Measurements from ENCODE around the gene TIAM1. TPM values are rescaled to one million over a fixed set of nuclear protein-coding genes. Genes with fewer than 3 reads are reported as not detected.

The TIAM1 gene
- total RNA-seq, 1 donor from 2014 or later: 16.7 TPM

DNA sequence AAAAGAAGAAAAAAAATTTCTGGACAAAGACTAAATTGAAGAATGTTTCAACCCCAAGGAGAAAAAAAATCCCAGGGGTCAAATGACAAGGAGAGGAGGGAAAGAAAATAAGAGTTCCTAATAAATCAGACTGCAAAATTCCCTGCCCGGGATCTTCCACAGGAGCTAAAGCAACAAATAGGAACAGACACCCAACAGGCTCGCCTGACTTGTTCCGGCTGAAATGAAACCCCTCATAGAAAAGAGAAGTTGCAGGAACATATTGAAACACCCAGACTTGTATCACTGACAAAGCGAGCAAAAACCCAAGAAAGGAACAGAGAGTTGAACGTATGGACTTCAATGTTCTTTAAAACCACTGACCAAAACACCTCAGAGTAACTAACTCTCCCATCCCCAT is 123.0 kb downstream of the TIAM1 start:
- Mint-ChIP-seq H3K27me3 (ENCODE audit: unreplicated experiment) (no peaks in the 10 kb centered on the region), H3K4me1 (ENCODE audit: unreplicated experiment) (peaks cover 28% of the 10 kb centered on the region), H3K9me3 (ENCODE audit: unreplicated experiment) (no peaks in the 10 kb centered on the region), H3K27ac (ENCODE audit: unreplicated experiment) (no peak overlapping the region), H3K36me3 (ENCODE audit: unreplicated experiment) (peaks cover 15% of the 10 kb centered on the region), H3K4me3 (ENCODE audit: unreplicated experiment) (no peak overlapping the region)
- TF ChIP-seq, protein P1, sequence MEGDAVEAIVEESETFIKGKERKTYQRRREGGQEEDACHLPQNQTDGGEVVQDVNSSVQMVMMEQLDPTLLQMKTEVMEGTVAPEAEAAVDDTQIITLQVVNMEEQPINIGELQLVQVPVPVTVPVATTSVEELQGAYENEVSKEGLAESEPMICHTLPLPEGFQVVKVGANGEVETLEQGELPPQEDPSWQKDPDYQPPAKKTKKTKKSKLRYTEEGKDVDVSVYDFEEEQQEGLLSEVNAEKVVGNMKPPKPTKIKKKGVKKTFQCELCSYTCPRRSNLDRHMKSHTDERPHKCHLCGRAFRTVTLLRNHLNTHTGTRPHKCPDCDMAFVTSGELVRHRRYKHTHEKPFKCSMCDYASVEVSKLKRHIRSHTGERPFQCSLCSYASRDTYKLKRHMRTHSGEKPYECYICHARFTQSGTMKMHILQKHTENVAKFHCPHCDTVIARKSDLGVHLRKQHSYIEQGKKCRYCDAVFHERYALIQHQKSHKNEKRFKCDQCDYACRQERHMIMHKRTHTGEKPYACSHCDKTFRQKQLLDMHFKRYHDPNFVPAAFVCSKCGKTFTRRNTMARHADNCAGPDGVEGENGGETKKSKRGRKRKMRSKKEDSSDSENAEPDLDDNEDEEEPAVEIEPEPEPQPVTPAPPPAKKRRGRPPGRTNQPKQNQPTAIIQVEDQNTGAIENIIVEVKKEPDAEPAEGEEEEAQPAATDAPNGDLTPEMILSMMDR (IDR thresholded peaks at IDR 0.05): no peak
- no peak for DNase-seq (ENCODE audit: extremely low spot score, unreplicated experiment)

DNA sequence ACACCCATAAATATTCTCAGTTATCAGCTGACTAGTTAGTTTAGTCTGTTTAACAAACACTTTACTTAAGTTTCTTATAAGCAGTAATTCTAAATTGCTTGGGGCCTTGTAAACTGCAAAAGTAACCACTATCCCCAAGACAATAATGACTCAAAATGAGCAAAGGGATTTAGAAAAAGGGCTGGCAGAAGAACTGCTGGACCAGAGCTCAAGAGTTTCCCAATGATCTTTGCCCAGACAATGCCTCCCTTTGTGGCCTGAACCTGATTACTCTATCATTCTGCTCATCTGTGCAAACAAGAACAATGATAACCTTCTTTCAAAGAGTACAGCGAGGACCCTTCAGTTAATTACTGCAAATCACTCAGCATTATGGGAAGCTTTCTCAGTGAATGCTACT is 123.5 kb downstream of the TIAM1 start:
- Mint-ChIP-seq H3K9me3 (ENCODE audit: unreplicated experiment) (no peaks in the 10 kb centered on the region), H3K4me1 (ENCODE audit: unreplicated experiment) (peaks cover 28% of the 10 kb centered on the region), H3K27me3 (ENCODE audit: unreplicated experiment) (no peaks in the 10 kb centered on the region), H3K27ac (ENCODE audit: unreplicated experiment) (no peak overlapping the region), H3K4me3 (ENCODE audit: unreplicated experiment) (no peak overlapping the region), H3K36me3 (ENCODE audit: unreplicated experiment) (peaks cover 15% of the 10 kb centered on the region)
- no peak for DNase-seq (ENCODE audit: extremely low spot score, unreplicated experiment)
- TF ChIP-seq, protein P1 (IDR thresholded peaks at IDR 0.05): no peak

DNA sequence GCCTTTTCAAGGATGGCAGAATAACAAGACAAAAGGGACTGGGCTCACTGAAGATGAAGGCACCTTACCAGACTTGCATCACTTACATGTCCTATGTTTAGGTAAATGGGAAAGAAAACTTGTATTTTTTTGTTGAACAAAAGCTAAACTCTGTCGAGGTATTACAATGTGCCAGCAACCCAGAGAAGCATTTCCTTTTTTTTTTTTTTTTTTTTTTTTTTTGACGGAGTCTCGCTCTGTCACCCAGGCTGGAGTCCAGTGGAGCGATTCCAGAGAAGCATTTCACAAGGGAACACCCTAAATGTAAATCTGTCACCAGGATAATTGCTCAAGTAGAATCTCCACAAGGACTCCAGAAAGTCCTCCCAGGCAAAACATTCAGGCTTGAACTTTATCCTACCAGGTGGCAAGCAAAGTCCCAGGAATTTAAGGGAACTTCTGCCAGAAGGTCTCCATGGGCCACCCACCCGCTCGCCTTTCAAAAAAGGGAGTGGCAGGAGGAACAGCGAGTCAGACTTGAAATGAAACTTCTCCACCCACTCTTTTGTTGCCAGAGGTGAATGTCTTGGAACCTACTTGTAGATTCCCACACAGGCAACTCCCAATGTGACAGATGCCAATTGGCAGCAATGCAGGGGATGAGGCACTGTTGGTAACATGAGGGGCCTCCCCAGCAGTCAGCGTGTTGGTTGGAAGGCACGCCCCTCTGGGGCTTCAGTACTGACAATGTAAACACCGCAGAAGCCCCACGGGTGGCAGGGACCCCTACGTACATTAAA is 125.0 kb downstream of the TIAM1 start:
- TF ChIP-seq, protein P1 (IDR thresholded peaks at IDR 0.05): no peak
- Mint-ChIP-seq H3K4me1 (ENCODE audit: unreplicated experiment) (peaks cover 28% of the 10 kb centered on the region), H3K27me3 (ENCODE audit: unreplicated experiment) (no peaks in the 10 kb centered on the region), H3K4me3 (ENCODE audit: unreplicated experiment) (no peak overlapping the region), H3K36me3 (ENCODE audit: unreplicated experiment) (peaks cover 9% of the 10 kb centered on the region), H3K9me3 (ENCODE audit: unreplicated experiment) (no peaks in the 10 kb centered on the region), H3K27ac (ENCODE audit: unreplicated experiment) (no peak overlapping the region)
- DNase-seq (ENCODE audit: extremely low spot score, unreplicated experiment): no peak

DNA sequence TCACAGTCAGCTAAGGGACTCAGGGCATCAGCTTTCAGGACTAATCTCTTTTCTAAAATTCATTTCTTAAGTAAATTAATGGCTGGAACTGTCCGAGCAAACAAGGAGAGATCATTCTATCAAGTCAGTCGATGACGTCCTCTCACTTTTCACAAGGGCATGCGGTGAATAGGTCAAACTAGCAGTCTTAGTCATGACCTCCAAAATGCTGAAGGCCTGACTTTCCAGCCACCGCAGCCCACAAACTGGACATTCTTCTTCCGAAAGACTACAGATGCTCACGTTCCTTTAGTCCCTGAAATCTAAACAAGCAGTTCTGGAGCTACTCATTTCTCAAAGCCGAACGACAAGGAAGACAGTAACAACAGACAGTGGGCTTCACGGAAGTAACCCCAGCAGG is 127.9 kb downstream of the TIAM1 start:
- Mint-ChIP-seq H3K27ac (ENCODE audit: unreplicated experiment) (no peak overlapping the region), H3K4me3 (ENCODE audit: unreplicated experiment) (no peak overlapping the region)
- DNase-seq (ENCODE audit: extremely low spot score, unreplicated experiment): no peak

DNA sequence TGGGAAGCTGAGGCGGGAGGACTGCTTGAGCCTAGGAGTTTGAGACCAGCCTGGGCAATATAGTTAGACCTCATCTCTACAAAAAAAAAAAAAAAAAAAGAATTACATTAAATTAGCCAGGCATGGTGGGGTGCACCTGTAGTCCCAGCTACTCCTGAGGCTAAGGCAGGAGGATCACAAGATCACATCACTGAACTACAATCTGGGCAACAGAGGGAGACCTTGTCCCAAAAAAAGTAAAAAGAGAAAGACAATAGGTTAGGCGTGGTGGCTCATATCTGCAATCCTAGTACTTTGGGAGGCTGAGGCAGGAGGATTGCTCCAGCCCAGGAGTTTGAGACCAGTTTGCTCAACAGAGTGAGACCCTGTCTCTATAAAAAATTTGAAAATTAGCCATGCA is 130.3 kb downstream of the TIAM1 start:
- no peaks in the 10 kb centered on the region for H3K27me3 Mint-ChIP-seq (ENCODE audit: unreplicated experiment)
- no peaks in the 10 kb centered on the region for H3K9me3 Mint-ChIP-seq (ENCODE audit: unreplicated experiment)
- DNase-seq (ENCODE audit: extremely low spot score, unreplicated experiment): no peak
- H3K36me3 Mint-ChIP-seq (ENCODE audit: unreplicated experiment): peaks cover 3% of the 10 kb centered on the region
- TF ChIP-seq, protein P1 (IDR thresholded peaks at IDR 0.05): peak; percentile 18
- no peak overlapping the region for H3K4me3 Mint-ChIP-seq (ENCODE audit: unreplicated experiment)
- no peak overlapping the region for H3K27ac Mint-ChIP-seq (ENCODE audit: unreplicated experiment)
- peaks cover 2% of the 10 kb centered on the region for H3K4me1 Mint-ChIP-seq (ENCODE audit: unreplicated experiment)

More for the DNA sequence above, 127.9 kb downstream of the TIAM1 start:
- H3K36me3 Mint-ChIP-seq (ENCODE audit: unreplicated experiment): no peaks in the 10 kb centered on the region
- TF ChIP-seq, protein P1 (IDR thresholded peaks at IDR 0.05): no peak
- H3K9me3 Mint-ChIP-seq (ENCODE audit: unreplicated experiment): no peaks in the 10 kb centered on the region
- no peaks in the 10 kb centered on the region for H3K27me3 Mint-ChIP-seq (ENCODE audit: unreplicated experiment)
- H3K4me1 Mint-ChIP-seq (ENCODE audit: unreplicated experiment): peaks cover 22% of the 10 kb centered on the region
